GM06990 (cell line): Measurements from ENCODE around the gene FOXD4L1.
"Not testable (repeated sequence)": the region's sequence is repeated elsewhere in the genome, so short reads cannot be mapped to it uniquely, and the experiment has no call there.

Experiments used
- DNase-seq: peaks from one replicate; pipeline ENCODE4 v3.0.0-alpha.2; 2011; ENCODE audit not compliant: insufficient read length; ENCODE audit errors: extremely low read depth
- H3K27me3 ChIP-seq: replicated peaks from 2 replicates; pipeline ENCODE4 v1.6.0; 2011; ENCODE audit warnings: low read length; ENCODE audit not compliant: control insufficient read depth, insufficient read depth
- H3K36me3 ChIP-seq: 2 replicates; pipeline ENCODE4 v1.5.1; 2011; ENCODE audit warnings: low read length; ENCODE audit not compliant: control insufficient read depth, insufficient read depth
- H3K4me3 ChIP-seq: replicated peaks from 2 replicates; pipeline ENCODE4 v1.5.1; 2011; ENCODE audit warnings: low read depth, mild to moderate bottlenecking, control low read depth, low read length

Gene FOXD4L1

DNA sequence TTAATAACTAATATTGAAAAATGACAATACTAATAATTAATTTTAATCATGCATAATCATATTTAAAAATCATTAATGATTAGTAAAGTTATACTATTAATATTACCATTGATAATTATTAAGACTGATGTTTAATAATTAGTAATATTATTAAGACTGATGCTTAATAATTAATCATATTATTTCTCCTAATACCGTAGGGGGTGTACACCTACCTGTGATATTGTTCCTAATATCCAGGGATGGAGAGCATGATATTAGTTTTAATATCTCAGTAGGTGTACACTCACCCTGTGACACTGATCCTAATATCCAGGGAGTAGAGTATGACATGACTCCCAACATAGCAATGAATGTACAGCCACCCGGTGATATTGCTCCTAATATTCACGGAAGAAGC, 12.4 kb downstream of the FOXD4L1 start:
- not testable (repeated sequence) for H3K27me3 ChIP-seq, DNase-seq, H3K4me3 ChIP-seq, H3K36me3 ChIP-seq

DNA sequence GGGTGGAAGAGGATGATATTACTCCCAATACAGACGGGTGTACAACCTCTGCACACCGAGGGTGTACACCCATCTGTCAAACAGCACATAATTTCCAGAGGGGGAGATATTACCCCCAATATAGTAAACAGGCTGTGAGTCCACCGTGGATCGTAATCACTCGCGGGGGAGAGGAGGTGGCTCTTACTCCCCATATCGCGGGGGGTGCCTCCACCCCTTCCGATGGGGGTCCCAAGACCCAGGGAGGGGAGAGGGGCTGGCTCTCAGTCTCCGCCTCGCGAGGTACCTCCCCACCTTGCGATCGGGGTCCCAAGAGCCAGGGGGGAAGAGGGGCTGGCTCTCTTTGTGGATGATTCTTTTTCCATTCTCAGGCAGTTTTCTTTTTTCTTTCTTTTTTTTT, 13.4 kb downstream of the FOXD4L1 start:
- not testable (repeated sequence) for H3K27me3 ChIP-seq

DNA sequence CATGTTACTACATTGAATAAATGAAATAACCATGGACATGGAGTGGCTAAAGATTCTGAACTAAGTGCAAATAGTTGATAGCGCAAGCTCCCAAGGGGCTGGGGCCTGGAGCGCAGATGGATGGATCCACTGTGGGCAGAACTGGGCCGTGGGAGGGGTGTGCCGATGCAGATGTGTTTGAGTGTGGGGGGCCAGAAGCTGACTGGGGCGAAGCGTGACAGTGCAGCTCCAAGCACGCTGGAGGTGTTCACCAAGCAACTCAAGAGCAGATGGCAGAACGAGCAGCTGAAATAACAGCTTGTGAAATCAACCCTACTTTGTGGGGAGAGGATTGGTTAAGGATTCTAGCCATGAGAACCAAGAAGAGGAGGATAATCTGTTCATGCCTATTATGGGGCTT, 17.0 kb downstream of the FOXD4L1 start:
- H3K4me3 ChIP-seq, H3K27me3 ChIP-seq, DNase-seq, H3K36me3 ChIP-seq: not testable (repeated sequence)

More for the DNA sequence above, 13.4 kb downstream of the FOXD4L1 start:
- DNase-seq, H3K36me3 ChIP-seq, H3K4me3 ChIP-seq: not testable (repeated sequence)

DNA sequence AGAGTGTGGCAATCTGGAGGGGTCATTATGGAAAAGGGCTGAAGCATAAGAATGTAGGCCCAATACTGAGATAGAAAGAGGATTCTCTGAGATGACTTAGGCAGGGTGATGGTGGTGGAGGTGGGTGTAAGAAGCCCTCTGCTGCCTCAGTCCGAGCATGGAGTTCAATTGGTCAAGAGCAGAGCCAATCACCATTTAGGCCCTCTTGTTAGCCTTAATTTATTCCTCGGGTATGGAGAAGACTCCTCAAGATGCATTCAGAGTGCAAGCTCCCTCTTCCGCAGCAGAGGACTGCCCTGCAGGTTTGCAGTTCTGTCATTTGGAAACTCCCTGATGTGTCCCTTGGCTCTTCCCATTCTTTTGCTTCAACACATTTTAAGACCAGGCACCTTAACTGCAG, 17.5 kb downstream of the FOXD4L1 start:
- H3K36me3 ChIP-seq, H3K4me3 ChIP-seq, H3K27me3 ChIP-seq, DNase-seq: not testable (repeated sequence)

DNA sequence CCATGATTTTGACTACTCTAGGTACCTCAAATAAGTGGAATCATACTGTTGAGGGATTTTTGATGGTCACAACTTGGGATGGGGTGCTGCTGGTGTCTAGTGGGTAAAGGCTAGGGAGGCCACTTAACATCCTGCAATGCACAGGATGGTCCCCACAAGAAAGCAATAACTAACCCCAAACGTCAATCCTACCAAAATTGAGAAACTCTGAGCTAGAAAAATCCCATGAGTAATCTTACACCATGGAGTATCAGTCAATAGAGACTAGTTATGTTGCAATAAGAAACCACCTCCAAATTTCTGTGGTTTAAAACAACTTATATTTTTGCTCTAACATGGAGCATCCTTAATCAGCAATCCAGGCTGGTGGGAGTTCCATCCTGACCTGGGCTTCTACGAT, 18.6 kb downstream of the FOXD4L1 start:
- not testable (repeated sequence) for H3K36me3 ChIP-seq, DNase-seq, H3K4me3 ChIP-seq, H3K27me3 ChIP-seq

DNA sequence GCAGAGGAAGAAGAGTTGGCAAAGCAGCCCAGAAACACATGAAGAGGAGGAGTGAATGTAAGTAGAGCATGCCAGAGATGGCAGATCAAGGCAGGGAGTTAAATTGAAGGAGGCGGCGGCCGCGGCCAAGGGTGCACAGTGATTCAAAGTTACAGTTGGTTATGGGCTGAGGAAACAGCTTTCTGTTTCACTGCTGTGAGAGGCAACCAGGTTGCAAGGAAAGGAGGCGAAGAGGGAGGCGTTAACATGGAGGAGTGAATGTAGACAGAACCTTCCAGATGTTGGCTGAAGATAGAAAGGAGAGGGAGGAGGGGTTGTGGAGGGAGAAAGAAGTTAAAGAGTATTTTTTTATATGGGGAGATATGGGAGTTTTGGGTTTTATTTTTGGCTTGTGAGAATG, 22.4 kb downstream of the FOXD4L1 start:
- DNase-seq, H3K27me3 ChIP-seq, H3K36me3 ChIP-seq, H3K4me3 ChIP-seq: not testable (repeated sequence)

DNA sequence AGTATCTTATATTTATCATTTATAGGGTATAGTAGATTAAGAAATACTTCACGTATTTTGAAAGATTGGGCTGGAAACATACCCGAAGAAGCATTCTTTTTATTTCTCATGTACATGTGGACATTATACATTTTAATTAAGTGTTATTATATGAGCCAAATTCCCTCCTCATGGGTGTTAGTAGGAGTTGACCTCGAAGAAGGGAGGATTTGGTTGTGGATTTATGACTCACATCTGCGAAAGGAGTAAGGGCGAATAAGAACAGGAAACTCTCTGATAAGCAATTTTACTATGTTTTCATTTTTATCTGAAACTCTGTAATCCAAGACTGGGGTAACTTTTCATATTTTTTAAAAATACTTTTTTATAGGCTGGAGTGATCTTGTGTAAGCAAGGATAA, 23.0 kb downstream of the FOXD4L1 start:
- H3K27me3 ChIP-seq, DNase-seq, H3K36me3 ChIP-seq, H3K4me3 ChIP-seq: not testable (repeated sequence)

DNA sequence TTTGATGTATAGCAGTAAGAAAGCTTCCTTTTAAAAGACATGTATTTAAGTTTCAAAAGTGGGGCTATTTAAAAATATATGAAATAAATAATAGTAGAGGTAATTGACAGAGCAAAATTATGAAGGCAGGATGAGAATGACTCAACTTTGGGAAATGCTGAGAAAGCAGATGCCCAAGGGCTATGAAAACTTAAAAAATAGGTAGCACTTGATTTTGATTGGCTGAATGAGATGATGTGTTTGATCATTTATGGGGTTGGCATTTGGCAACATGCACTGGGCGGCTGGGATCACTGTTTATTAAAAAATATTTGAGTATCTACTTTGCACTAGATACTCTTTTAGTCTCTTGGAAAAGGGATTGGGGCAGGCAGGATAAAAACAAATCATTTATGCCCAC, 26.5 kb downstream of the FOXD4L1 start:
- H3K27me3 ChIP-seq, H3K36me3 ChIP-seq, H3K4me3 ChIP-seq, DNase-seq: not testable (repeated sequence)

DNA sequence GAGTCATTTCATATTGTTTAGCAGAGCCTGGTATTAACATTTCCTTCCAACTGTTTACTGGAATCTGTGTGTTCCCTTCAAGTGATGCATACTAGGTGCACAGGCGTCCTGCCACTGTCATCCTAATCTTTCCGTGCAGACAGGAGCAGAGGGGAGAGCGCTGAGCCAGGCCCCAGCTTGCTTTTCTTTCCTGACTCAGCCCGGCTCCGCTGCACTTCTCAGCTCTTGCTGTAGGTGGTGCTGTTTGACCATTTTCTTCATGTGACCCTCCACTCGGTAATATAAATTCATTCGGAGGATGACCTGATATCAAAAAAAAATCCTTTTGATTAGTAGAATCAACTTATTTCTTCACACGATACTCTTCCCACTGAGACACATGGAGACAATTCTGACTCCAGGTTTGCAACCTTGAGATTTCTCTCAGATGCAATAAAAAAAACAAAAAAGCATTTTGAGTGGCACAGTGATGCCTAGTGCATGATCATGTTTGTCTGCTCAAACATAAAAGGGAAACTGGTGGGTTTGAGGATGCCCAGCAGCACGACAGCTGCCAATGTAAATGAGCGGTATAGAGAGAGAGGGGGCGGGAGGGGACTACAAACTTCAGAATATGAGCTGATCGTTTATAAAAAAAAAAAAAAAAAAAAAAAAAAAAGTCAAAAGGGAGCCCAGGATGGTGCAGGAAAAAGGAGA, 29.0 kb downstream of the FOXD4L1 start:
- H3K27me3 ChIP-seq, H3K4me3 ChIP-seq: not testable (repeated sequence)

DNA sequence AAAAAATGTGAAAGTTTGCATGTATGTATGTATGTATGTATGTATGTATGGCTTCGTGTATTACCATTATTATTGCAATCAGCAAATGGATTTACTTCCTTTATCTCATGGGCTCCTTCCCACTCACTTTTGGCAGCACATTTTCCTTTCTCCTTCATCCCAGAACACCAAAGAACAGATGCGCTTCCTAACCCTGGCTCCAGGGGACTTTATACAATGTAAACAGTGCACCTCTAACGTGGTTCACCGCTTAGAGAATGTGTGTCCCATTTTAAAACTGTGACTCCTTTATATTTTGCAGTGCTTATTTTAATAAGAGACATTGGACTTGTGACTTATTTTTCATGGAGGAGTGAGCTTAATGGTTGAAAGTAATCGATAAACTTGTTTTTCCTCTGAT, 29.7 kb downstream of the FOXD4L1 start:
- not testable (repeated sequence) for H3K4me3 ChIP-seq, H3K36me3 ChIP-seq, H3K27me3 ChIP-seq, DNase-seq

More for the DNA sequence above, 29.0 kb downstream of the FOXD4L1 start:
- not testable (repeated sequence) for DNase-seq, H3K36me3 ChIP-seq

DNA sequence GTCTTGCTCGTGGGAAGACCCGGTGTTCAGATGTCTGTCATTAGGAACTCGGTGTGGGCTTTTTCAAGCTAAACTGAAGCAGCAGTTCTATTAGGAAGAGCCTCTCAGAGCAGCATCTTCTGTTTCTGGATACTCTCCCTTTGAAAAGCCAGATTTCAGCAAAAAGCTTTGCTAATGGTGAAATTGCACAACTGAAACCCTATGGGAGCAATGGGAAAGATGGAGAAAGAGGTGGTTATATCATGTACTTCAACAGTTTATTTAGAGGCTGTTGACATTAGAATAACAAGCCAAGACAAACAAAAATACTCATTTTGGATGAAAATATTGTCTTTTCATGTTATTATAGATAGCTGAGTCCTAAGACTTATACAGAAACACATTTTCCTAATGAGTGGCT, 30.4 kb downstream of the FOXD4L1 start:
- H3K4me3 ChIP-seq, H3K27me3 ChIP-seq, DNase-seq, H3K36me3 ChIP-seq: not testable (repeated sequence)

DNA sequence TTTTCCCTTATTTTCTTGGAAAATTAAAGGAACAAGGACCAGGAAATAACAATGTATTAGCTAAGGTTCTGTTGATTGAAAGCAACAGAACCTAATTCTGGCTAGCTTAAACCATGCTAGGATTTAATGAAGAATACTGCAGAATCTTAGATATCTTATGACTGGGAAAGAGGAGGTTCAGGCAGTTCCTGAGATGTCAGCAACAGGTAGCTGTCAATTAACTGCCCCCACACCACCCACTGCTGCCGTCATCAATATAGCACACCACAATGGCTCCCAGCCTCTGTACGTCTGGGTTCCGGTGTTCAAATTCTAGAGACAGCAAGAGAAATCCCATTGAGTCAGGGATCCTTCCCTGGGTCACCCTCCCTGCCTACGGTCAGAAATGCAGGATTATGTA, 34.5 kb downstream of the FOXD4L1 start:
- not testable (repeated sequence) for DNase-seq

DNA sequence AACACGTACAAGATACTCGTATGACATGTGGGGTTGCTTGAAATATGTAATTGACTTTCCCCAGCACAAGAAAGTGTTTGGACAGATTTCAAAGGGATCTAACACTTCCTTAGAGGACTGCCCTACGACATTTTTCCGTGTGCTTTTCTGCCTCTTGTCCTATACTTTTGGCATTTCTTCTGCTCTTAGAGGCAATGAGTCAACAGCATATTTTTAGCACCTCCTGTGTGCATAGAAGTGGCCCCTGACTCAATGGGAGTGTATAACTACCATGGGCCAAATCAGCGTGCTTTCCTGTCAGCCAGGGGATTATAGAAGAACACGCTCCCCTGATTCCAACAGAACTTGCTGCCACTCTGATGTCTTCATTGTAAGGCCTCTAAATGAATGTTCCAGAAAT, 38.1 kb downstream of the FOXD4L1 start:
- not testable (repeated sequence) for H3K4me3 ChIP-seq, DNase-seq, H3K36me3 ChIP-seq, H3K27me3 ChIP-seq

More for the DNA sequence above, 34.5 kb downstream of the FOXD4L1 start:
- not testable (repeated sequence) for H3K36me3 ChIP-seq, H3K27me3 ChIP-seq, H3K4me3 ChIP-seq

DNA sequence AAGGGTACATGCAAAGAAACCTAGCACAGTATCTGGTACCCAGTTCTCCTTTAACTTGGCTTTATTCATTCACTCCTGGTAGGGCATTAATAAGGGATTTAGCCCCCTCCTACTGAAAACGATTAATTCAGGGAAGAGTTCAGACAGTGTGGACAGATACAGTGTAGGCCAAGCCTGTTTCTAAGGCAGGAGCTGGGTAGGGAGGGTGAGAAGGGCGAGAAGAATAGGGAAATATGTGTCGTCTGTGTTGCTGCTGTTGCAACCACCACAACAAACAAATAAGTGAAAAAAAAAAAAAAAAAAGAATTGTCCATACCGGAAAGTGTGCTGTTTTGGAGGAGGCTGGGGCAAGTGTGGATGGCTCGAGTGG, 42.4 kb downstream of the FOXD4L1 start:
- not testable (repeated sequence) for H3K27me3 ChIP-seq, DNase-seq, H3K4me3 ChIP-seq, H3K36me3 ChIP-seq
